ENCODE results near the gene ZNF783.
"Not testable (repeated sequence)": the region's sequence is repeated elsewhere in the genome, so short reads cannot be mapped to it uniquely, and the experiment has no call there.

ZNF783 gene

GRCh38 chr7:149300620-149301285 lies 38.8 kb downstream of the ZNF783 start:
- DNase-seq (ENCODE audit: low spot score) = no peak

GRCh38 chr7:149302222-149302621 lies 40.2 kb downstream of the ZNF783 start:
- DNase-seq (ENCODE audit: low spot score) = no peak

- DNase-seq (ENCODE audit: low spot score) = no peak
Measured at GRCh38 chr7:149302865-149303264, 40.9 kb downstream of the ZNF783 start.

- no peak for DNase-seq (ENCODE audit: low spot score)
Measured at GRCh38 chr7:149304006-149304405, 42.0 kb downstream of the ZNF783 start.

GRCh38 chr7:149306854-149307253 lies 44.9 kb downstream of the ZNF783 start:
- no peak for DNase-seq (ENCODE audit: low spot score)

- no peak for DNase-seq (ENCODE audit: low spot score)
Measured at GRCh38 chr7:149307775-149308501, 45.9 kb downstream of the ZNF783 start.

- peak; percentile 26 for DNase-seq (ENCODE audit: low spot score)
Measured at GRCh38 chr7:149310113-149310836, 48.3 kb downstream of the ZNF783 start.

GRCh38 chr7:149310990-149311573 lies 49.1 kb downstream of the ZNF783 start:
- no peak for DNase-seq (ENCODE audit: low spot score)

- no peak for DNase-seq (ENCODE audit: low spot score)
Measured at GRCh38 chr7:149313981-149314380, 52.0 kb downstream of the ZNF783 start.

- no peak for DNase-seq (ENCODE audit: low spot score)
Measured at GRCh38 chr7:149316606-149317005, 54.6 kb downstream of the ZNF783 start.

GRCh38 chr7:149317496-149317895 lies 55.5 kb downstream of the ZNF783 start:
- DNase-seq (ENCODE audit: low spot score) = no peak

- no peak for DNase-seq (ENCODE audit: low spot score)
Measured at GRCh38 chr7:149317986-149318672, 56.1 kb downstream of the ZNF783 start.

GRCh38 chr7:149319376-149319775 lies 57.4 kb downstream of the ZNF783 start:
- DNase-seq (ENCODE audit: low spot score) = no peak

- no peak for DNase-seq (ENCODE audit: low spot score)
Measured at GRCh38 chr7:149320313-149321124, 58.5 kb downstream of the ZNF783 start.

GRCh38 chr7:149321125-149321905 lies 59.3 kb downstream of the ZNF783 start:
- DNase-seq (ENCODE audit: low spot score) = not testable (repeated sequence)

GRCh38 chr7:149321978-149322541 lies 60.1 kb downstream of the ZNF783 start:
- DNase-seq (ENCODE audit: low spot score) = no peak

GRCh38 chr7:149322737-149323136 lies 60.7 kb downstream of the ZNF783 start:
- DNase-seq (ENCODE audit: low spot score) = no peak

GRCh38 chr7:149325248-149325647 lies 63.3 kb downstream of the ZNF783 start:
- DNase-seq (ENCODE audit: low spot score) = no peak

- DNase-seq (ENCODE audit: low spot score) = no peak
Measured at GRCh38 chr7:149329265-149329664, 67.3 kb downstream of the ZNF783 start.

- DNase-seq (ENCODE audit: low spot score) = no peak
Measured at GRCh38 chr7:149329766-149330334, 67.9 kb downstream of the ZNF783 start.

All from hematopoietic multipotent progenitor cell treated with erythropoietin and hydrocortisone succinate and interleukin-3 and kit ligand, for 15 days (in vitro differentiated cells).